Suprapubic skin (tissue), 4 donors: Measurements from ENCODE around the gene SLC25A39. TPM values are rescaled to one million over a fixed set of nuclear protein-coding genes. Genes with fewer than 3 reads are reported as not detected.

ENCODE experiments used
- DNase-seq, 2 donors: peaks; one replicate each; pipeline ENCODE4 v3.0.0-alpha.2; 2019; ENCODE audit warnings: low spot score in 2 of 2
- H3K27ac ChIP-seq: fragments of 200-600 bp; sonication (generic); one replicate; pipeline ENCODE4 v1.5.1; 2019
- H3K27me3 ChIP-seq: fragments of 200-600 bp; sonication (generic); one replicate; pipeline ENCODE4 v1.5.1; 2019
- H3K36me3 ChIP-seq: fragments of 200-600 bp; sonication (generic); one replicate; pipeline ENCODE4 v1.5.1; 2019
- H3K4me1 ChIP-seq: fragments of 200-600 bp; sonication (generic); one replicate; pipeline ENCODE4 v1.5.1; 2019
- H3K4me3 ChIP-seq: fragments of 200-600 bp; sonication (generic); one replicate; pipeline ENCODE4 v1.5.1; 2019; ENCODE audit warnings: mild to moderate bottlenecking
- H3K9me3 ChIP-seq: fragments of 200-600 bp; sonication (generic); one replicate; pipeline ENCODE4 v1.5.1; 2019
- EP300 ChIP-seq: sonication (generic); formaldehyde crosslinking; IDR thresholded peaks from one replicate; pipeline ENCODE4 v1.6.1; 2017; ENCODE audit warnings: antibody characterized with exemption
- POLR2A ChIP-seq, 2 donors: fragments of 450-650 bp; IDR thresholded peaks; one replicate each; pipeline ENCODE4 v1.6.1; 2017; ENCODE audit warnings: antibody characterized with exemption in 2 of 2, mild to moderate bottlenecking in 2 of 2, moderate library complexity in 2 of 2
- POLR2AphosphoS5 ChIP-seq, 3 donors: sonication (generic); formaldehyde crosslinking; IDR thresholded peaks; one replicate each; pipeline ENCODE4 v1.6.1; 2017; ENCODE audit warnings: antibody characterized with exemption in 3 of 3
- WGBS: methylation state at CpG from one replicate; pipeline ENCODE4 v1.1.5; 2018; 5-methylcytosine and 5-hydroxymethylcytosine counted together
- total RNA-seq, 4 donors: library from RNA; depleted of rRNA; stranded (reverse); fragments of >200 nt; gene quantifications; one replicate each; pipeline ENCODE4 v1.1.0, GENCODE V29; 2016
- TF ChIP-seq, protein P1 (sequence below), 2 donors: fragments of 200-600 bp in 1 of 2; fragments of 450-650 bp in 1 of 2; sonication (generic) in 1 of 2; IDR thresholded peaks; one replicate each; pipeline ENCODE4 v1.5.1; 2016 to 2019; ENCODE audit warnings: antibody characterized with exemption in 2 of 2, mild to moderate bottlenecking in 1 of 2, moderate library complexity in 1 of 2

The SLC25A39 gene
- total RNA-seq, 4 donors from 2014 or later, result 94.9 to 132 (median 111) TPM

DNA sequence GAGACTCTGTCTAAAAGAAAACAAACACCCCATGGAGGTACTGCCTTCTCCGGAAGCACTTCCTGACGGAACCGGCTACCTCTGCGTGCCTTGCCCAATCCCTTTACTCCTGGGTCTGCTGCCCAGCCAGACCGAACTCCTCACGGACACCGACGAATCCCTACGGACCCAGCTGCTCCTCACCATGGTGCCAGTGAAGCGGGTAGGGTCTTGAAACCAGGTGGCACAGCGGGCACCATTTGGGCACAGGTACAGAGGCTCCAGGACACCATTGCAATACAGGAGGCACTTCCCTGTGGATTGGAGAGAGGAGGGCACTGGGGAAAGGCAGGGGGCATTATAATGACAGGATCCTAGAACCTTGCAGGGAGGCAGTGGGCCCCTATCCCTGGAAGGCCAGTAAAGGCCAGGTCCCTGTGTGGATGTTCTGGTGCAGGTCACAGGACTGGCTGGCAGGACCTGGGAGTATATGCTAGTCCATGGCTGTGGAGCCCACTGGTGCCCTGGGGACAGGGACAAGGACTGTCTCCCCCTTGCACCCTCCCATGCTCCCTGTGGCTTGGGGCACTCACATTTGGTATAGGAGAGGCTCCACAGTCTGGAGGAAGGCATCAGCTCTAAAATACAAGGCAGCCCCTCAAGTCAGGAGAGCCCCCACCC, 2.3 kb downstream of the SLC25A39 start:
- TF ChIP-seq POLR2A (IDR thresholded peaks at IDR 0.05), result no peak
- no peak for TF ChIP-seq EP300
- TF ChIP-seq, protein P1, sequence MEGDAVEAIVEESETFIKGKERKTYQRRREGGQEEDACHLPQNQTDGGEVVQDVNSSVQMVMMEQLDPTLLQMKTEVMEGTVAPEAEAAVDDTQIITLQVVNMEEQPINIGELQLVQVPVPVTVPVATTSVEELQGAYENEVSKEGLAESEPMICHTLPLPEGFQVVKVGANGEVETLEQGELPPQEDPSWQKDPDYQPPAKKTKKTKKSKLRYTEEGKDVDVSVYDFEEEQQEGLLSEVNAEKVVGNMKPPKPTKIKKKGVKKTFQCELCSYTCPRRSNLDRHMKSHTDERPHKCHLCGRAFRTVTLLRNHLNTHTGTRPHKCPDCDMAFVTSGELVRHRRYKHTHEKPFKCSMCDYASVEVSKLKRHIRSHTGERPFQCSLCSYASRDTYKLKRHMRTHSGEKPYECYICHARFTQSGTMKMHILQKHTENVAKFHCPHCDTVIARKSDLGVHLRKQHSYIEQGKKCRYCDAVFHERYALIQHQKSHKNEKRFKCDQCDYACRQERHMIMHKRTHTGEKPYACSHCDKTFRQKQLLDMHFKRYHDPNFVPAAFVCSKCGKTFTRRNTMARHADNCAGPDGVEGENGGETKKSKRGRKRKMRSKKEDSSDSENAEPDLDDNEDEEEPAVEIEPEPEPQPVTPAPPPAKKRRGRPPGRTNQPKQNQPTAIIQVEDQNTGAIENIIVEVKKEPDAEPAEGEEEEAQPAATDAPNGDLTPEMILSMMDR (IDR thresholded peaks at IDR 0.05), result no peak
- TF ChIP-seq POLR2AphosphoS5 (IDR thresholded peaks at IDR 0.05), result no peak
- Histone ChIP-seq H3K4me3 (no peak overlapping the region), H3K27ac (no peak overlapping the region), H3K4me1 (peaks cover 38% of the 10 kb centered on the region), H3K36me3 (peaks cover 39% of the 10 kb centered on the region), H3K9me3 (no peaks in the 10 kb centered on the region), H3K27me3 (peaks cover under 1% of the 10 kb centered on the region)
- WGBS, result 95% methylated on average over 11 of the region's 11 CpGs
- no peak for DNase-seq

DNA sequence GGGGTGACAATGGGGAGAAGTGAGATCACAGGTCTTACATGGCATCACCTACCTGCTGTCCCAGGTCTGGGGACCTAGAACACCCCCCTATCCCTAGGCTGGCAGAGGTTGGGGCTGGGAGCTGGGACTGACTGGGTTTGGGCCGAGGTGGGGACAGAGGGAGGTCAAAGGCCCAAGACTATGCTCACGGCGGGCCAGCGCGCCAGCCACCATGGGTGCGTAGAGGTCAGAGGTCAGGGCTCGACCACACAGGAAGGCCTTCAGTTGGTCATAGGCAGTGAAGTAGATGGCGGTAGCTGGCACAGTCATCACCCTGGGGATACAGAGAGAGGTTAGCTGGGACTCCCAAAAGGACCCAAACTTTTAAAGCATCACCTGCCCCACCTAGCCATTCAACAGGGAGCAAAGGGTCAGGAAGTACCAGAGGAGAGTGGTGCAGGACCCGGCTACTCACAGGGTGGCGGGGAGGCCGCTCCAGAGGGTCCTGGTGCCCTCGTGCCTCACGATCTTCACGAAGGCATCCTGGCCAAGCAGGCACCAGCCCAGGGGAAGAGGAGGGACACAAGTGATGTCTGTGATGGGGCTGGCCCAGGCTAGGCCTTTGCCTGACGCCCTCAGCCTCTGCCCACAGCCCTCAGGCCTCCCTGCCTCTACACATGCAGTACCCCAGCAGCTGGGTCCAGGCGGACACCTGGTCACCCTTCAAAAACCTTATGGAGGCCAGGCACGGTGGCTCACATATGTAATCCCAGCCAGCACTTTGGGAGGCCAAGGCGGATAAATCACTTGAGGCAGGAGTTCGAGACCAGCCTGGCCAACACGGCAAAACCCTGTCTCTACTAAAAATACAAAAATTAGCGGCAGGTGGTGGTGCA, 3.1 kb downstream of the SLC25A39 start:
- no peak for DNase-seq
- H3K4me1 ChIP-seq, result peaks cover 35% of the 10 kb centered on the region
- no peaks in the 10 kb centered on the region for H3K9me3 ChIP-seq
- peaks cover 39% of the 10 kb centered on the region for H3K36me3 ChIP-seq
- peaks cover 9% of the 10 kb centered on the region for H3K27me3 ChIP-seq
- 90% methylated on average over 14 of the region's 21 CpGs for WGBS
- no peak for TF ChIP-seq EP300
- TF ChIP-seq POLR2A (IDR thresholded peaks at IDR 0.05), result no peak
- TF ChIP-seq, protein P1 (IDR thresholded peaks at IDR 0.05), result no peak
- TF ChIP-seq POLR2AphosphoS5 (IDR thresholded peaks at IDR 0.05), result no peak
- no peak overlapping the region for H3K4me3 ChIP-seq
- H3K27ac ChIP-seq, result no peak overlapping the region

DNA sequence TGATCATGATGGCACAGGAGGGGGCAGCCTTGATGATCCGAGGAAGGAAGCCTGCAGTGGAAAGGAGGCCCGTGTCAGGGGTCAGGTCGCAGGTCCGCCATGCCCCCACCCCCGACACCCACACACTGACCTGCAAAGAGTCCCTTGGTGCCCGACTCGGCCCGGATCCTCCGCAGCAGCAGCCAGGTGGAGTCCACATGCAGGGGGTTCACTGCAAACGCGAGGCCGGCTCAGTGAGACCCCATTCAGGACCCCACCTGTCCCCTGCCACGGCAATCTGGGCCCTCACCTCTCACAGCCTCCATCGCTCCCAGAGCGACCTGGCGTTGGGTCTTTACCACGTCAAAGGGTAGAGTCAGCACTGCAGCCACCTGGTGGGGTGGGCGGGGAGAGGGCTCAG, 4.6 kb downstream of the SLC25A39 start:
- DNase-seq, result no peak
- TF ChIP-seq POLR2AphosphoS5 (IDR thresholded peaks at IDR 0.05), result no peak
- no peak for TF ChIP-seq POLR2A (IDR thresholded peaks at IDR 0.05)
- TF ChIP-seq, protein P1 (IDR thresholded peaks at IDR 0.05), result no peak
- TF ChIP-seq EP300, result no peak
- H3K9me3 ChIP-seq, result no peaks in the 10 kb centered on the region
- H3K27ac ChIP-seq, result no peak overlapping the region
- H3K36me3 ChIP-seq, result peaks cover 39% of the 10 kb centered on the region
- WGBS, result 85% methylated on average over 4 of the region's 18 CpGs
- H3K4me1 ChIP-seq, result peaks cover 36% of the 10 kb centered on the region
- H3K27me3 ChIP-seq, result peaks cover 24% of the 10 kb centered on the region
- no peak overlapping the region for H3K4me3 ChIP-seq

DNA sequence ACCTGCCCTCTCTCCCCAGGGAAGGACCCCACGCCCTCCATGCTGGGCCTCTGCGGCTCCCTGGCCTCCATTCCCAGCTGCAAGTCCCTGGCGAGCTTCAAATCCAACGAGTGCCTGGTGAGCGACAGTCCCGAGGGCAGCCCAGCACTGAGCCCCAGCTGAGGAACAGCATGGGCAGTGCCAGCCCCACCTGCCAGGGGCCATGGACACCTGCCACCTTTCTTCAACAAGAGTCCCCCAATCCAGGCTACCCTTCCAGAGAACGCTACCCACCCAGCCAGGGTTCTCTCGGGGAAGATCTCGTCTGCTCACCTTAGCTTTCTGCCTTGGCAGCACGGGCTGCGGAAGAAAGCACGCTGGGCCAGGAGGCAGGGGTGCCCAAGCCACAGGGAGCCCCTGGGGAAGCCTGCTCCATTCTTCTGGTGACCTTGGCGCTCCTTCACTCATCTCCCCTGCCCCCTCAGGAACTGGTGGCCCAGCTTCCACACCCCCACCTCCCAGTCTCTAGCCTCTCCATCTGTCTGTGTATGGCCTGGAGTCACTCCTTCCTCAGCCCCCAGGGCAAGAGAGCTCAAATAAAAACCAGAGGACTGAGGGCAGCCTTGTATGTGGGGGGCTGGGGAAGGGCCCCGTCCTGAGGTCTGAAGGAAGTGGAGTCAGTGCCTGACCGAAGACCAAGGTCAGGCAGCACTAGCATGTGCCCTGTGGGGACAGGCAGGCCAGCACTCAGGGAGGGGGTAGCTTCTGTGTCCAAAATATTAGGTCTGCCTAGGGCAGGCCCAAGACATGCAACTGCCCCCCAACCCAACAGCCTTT, 6.3 kb downstream of the SLC25A39 start:
- WGBS, result 81% methylated on average over 9 of the region's 15 CpGs

More for the DNA sequence above, 6.3 kb downstream of the SLC25A39 start:
- Histone ChIP-seq H3K4me1 (peaks cover 30% of the 10 kb centered on the region), H3K4me3 (no peak overlapping the region), H3K27me3 (peaks cover 40% of the 10 kb centered on the region), H3K36me3 (peaks cover 39% of the 10 kb centered on the region), H3K27ac (no peak overlapping the region), H3K9me3 (no peaks in the 10 kb centered on the region)
- TF ChIP-seq POLR2AphosphoS5 (IDR thresholded peaks at IDR 0.05), result no peak
- TF ChIP-seq POLR2A (IDR thresholded peaks at IDR 0.05), result no peak
- no peak for TF ChIP-seq EP300
- TF ChIP-seq, protein P1 (IDR thresholded peaks at IDR 0.05), result no peak
- DNase-seq, result no peak
